Upper lobe of right lung (tissue), 1 donor: ENCODE results near the gene ZP4. TPM values are rescaled to one million over a fixed set of nuclear protein-coding genes. Genes with fewer than 3 reads are reported as not detected.

Experiments used
- ATAC-seq: fragments of 200-7000 bp; cut with Tn5 transposase; one replicate; pipeline ENCODE4 v1.9.1; 2020; ENCODE audit warnings: mild to moderate bottlenecking, moderate library complexity
- DNase-seq: peaks from one replicate; pipeline ENCODE4 v3.0.0-alpha.2; 2020
- H3K27ac ChIP-seq: fragments of 200-600 bp; one replicate; pipeline ENCODE4 v1.8.0; 2022
- H3K27me3 ChIP-seq: fragments of 200-600 bp; one replicate; pipeline ENCODE4 v1.8.0; 2022; ENCODE audit warnings: mild to moderate bottlenecking
- H3K36me3 ChIP-seq: fragments of 200-600 bp; one replicate; pipeline ENCODE4 v1.8.0; 2022
- H3K4me1 ChIP-seq: fragments of 200-600 bp; one replicate; pipeline ENCODE4 v1.8.0; 2022
- H3K4me3 ChIP-seq: fragments of 200-600 bp; one replicate; pipeline ENCODE4 v1.8.0; 2022; ENCODE audit warnings: mild to moderate bottlenecking
- H3K9me3 ChIP-seq: fragments of 200-600 bp; one replicate; pipeline ENCODE4 v1.8.0; 2022
- CTCF ChIP-seq: fragments of 200-600 bp; IDR thresholded peaks from one replicate; pipeline ENCODE4 v1.8.0; 2022; ENCODE audit warnings: antibody characterized with exemption
- intact Hi-C: fragments of 100-400 bp; cut with DNase I; formaldehyde crosslinking; loops from one replicate; pipeline ENCODE4 v1.11.0; 2022
- total RNA-seq: library from RNA; stranded (reverse); fragmentation: NEBNext Ultra II Directional; extraction: Animal tissue kit (Norgen Biotek cat#: 25700); gene quantifications from one replicate; pipeline ENCODE4 v1.2.1, GENCODE V29; 2021
- donor health status: DM: no; HTN: yes; CAD: no; lungs with severe emphysema.

ZP4 gene
- total RNA-seq, 1 donor from 2014 or later = not detected

DNA sequence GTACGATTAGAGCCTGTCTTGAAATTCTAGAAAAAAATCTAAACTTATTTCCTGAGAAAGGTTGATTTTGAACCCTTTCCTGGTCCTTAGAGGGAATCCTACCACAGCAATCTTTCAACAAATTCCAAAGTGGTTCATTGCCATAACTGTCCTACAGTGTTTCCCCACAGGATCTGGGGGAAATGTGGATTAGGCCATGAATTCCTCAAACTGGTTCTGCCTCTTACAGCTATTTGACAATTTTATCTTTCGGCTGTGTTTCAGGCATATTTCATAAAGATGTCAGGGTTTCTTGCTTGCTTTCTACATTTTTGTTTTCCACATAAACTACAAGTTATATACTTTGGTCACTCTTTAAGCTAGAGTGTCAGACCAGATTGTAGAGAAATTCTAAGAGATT, 544 bp upstream of the ZP4 start:
- TF ChIP-seq CTCF = no peak
- Histone ChIP-seq H3K4me1 (no peaks in the 10 kb centered on the region), H3K9me3 (no peaks in the 10 kb centered on the region), H3K4me3 (no peak overlapping the region), H3K27ac (no peak overlapping the region), H3K27me3 (no peaks in the 10 kb centered on the region), H3K36me3 (no peaks in the 10 kb centered on the region)
- intact Hi-C loops = no loop called here
- no peak for DNase-seq
- no peak for ATAC-seq

GRCh38 chr1:237890416-237890815, 306 bp downstream of the ZP4 start:
- Histone ChIP-seq H3K4me1 (no peaks in the 10 kb centered on the region), H3K9me3 (no peaks in the 10 kb centered on the region), H3K4me3 (no peak overlapping the region), H3K36me3 (no peaks in the 10 kb centered on the region), H3K27ac (no peak overlapping the region), H3K27me3 (no peaks in the 10 kb centered on the region)
- no peak for ATAC-seq
- intact Hi-C loops = no loop called here
- TF ChIP-seq CTCF = no peak
- DNase-seq = no peak

DNA sequence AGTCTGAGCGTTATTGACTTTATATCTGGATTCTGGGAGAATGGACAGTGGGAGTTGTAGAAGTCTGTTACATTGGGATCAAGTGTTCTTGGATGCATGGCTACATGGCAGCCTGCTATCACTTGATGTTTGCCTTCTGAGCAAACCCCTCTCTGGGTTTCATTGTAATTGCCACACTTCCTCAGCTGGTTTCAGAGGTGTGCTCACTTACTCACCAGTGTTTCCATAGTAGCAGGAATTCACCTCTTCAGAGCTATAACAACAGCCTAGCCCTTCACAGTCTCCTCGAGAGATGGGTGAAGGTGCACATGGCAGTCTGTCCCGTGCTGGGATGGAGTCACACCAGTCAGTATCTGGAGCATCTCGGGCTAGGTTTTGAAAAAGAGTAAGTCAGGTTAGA, 2.6 kb downstream of the ZP4 start:
- H3K9me3 ChIP-seq = no peaks in the 10 kb centered on the region
- no peak overlapping the region for H3K4me3 ChIP-seq
- no peak overlapping the region for H3K27ac ChIP-seq
- H3K27me3 ChIP-seq = no peaks in the 10 kb centered on the region
- no peak for TF ChIP-seq CTCF
- DNase-seq (no peak), ATAC-seq (no peak)
- intact Hi-C loops = no loop called here
- H3K36me3 ChIP-seq = no peaks in the 10 kb centered on the region
- H3K4me1 ChIP-seq = no peaks in the 10 kb centered on the region

DNA sequence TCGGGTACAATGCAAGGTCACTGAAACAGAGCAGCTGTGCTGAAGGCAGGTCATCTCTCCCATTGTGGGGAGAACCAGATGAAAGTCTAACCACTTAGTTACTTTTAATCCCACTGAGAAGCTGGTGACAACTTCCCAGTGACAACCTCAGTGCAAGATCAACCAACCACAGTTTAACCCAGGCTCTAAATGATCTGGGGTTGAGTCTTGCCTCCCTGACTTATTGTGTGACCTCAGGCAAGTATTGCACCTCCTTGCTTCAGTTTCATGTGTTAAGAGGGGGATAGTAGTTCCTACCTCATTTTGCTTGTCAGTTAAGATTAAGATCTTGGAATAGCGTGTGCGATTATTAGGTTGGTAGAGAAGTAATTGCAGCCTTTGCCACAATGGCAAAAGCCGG, 3.2 kb downstream of the ZP4 start:
- no peak overlapping the region for H3K4me3 ChIP-seq
- no peaks in the 10 kb centered on the region for H3K4me1 ChIP-seq
- no peak overlapping the region for H3K27ac ChIP-seq
- TF ChIP-seq CTCF = no peak
- intact Hi-C loops = no loop called here
- DNase-seq (no peak), ATAC-seq (no peak)
- H3K36me3 ChIP-seq = no peaks in the 10 kb centered on the region
- no peaks in the 10 kb centered on the region for H3K9me3 ChIP-seq
- no peaks in the 10 kb centered on the region for H3K27me3 ChIP-seq

DNA sequence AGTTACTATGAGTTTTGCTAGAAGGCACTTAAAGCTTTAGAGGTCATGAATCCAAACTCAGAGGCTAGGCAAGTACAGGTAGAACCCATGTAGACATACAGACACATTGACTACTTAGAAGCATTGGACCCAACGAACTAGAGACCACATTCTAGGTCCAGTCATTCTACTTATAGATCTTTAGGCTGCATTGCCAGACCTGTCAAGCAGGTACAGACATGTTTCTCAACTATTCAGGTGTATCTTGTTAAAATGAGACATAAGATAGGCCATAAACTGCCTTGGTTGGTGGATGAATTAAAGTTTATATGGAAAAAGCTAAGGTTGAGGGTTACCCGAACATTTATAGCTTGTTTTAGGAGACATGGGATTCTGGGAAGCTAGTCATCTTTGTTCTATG, 6.5 kb downstream of the ZP4 start:
- intact Hi-C loops = no loop called here
- H3K36me3 ChIP-seq = no peaks in the 10 kb centered on the region
- DNase-seq (no peak), ATAC-seq (no peak)
- no peaks in the 10 kb centered on the region for H3K9me3 ChIP-seq
- no peaks in the 10 kb centered on the region for H3K4me1 ChIP-seq
- no peak overlapping the region for H3K4me3 ChIP-seq
- no peak overlapping the region for H3K27ac ChIP-seq
- TF ChIP-seq CTCF = no peak
- H3K27me3 ChIP-seq = no peaks in the 10 kb centered on the region

GRCh38 chr1:237879195-237879594, 11.5 kb downstream of the ZP4 start:
- TF ChIP-seq CTCF = no peak
- H3K4me1 ChIP-seq = no peaks in the 10 kb centered on the region
- H3K27ac ChIP-seq = no peak overlapping the region
- ATAC-seq = no peak
- H3K27me3 ChIP-seq = no peaks in the 10 kb centered on the region
- H3K36me3 ChIP-seq = no peaks in the 10 kb centered on the region
- H3K9me3 ChIP-seq = no peaks in the 10 kb centered on the region
- H3K4me3 ChIP-seq = no peak overlapping the region
- intact Hi-C loops = no loop called here
- DNase-seq = no peak
